NCI-H146 treated with DMSO at 0.1 percent for 48 hours (cell line): ENCODE data around the gene NFYC.
A peak's percentile ranks its signal among the peaks of the same experiment; 100 is the strongest.

ENCODE experiments used
- DNase-seq: peaks from one replicate; lab custom pipeline; 2025; ENCODE audit not compliant: unreplicated experiment; lab: John Stamatoyannopoulos, UW

The NFYC gene

GRCh38 chr1:40691538-40692428 lies at the start of gene NFYC:
Gene NFYC, plus strand, starts transcription at chr1:40691704. Its CDS starts 47,140 bp downstream, at chr1:40738844.
- DNase-seq, result peak; percentile 82

GRCh38 chr1:40645118-40645680 lies 46.3 kb upstream of the NFYC start:
- no peak for DNase-seq

- no peak for DNase-seq
Measured at GRCh38 chr1:40646315-40646714, 45.2 kb upstream of the NFYC start.

GRCh38 chr1:40648200-40648599 lies 43.3 kb upstream of the NFYC start:
- no peak for DNase-seq

- no peak for DNase-seq
Measured at GRCh38 chr1:40648928-40649591, 42.4 kb upstream of the NFYC start.

GRCh38 chr1:40649592-40649930 lies 41.9 kb upstream of the NFYC start:
- DNase-seq, result no peak

- no peak for DNase-seq
Measured at GRCh38 chr1:40650075-40650474, 41.4 kb upstream of the NFYC start.

- no peak for DNase-seq
Measured at GRCh38 chr1:40651138-40651857, 40.2 kb upstream of the NFYC start.

- DNase-seq, result no peak
Measured at GRCh38 chr1:40652468-40652867, 39.0 kb upstream of the NFYC start.

GRCh38 chr1:40652979-40653378 lies 38.5 kb upstream of the NFYC start:
- no peak for DNase-seq

GRCh38 chr1:40653851-40654537 lies 37.5 kb upstream of the NFYC start:
- DNase-seq, result peak; percentile 11

GRCh38 chr1:40657046-40657445 lies 34.5 kb upstream of the NFYC start:
- no peak for DNase-seq

GRCh38 chr1:40658751-40659648 lies 32.5 kb upstream of the NFYC start:
- DNase-seq, result no peak

- no peak for DNase-seq
Measured at GRCh38 chr1:40659649-40659947, 31.9 kb upstream of the NFYC start.

GRCh38 chr1:40661678-40662077 lies 29.8 kb upstream of the NFYC start:
- no peak for DNase-seq

- DNase-seq, result no peak
Measured at GRCh38 chr1:40662151-40662550, 29.4 kb upstream of the NFYC start.

- DNase-seq, result no peak
Measured at GRCh38 chr1:40662864-40663263, 28.6 kb upstream of the NFYC start.

GRCh38 chr1:40663324-40664166 lies 28.0 kb upstream of the NFYC start:
- no peak for DNase-seq

- DNase-seq, result no peak
Measured at GRCh38 chr1:40664167-40664537, 27.4 kb upstream of the NFYC start.
